Upper lobe of left lung (tissue), 4 donors: ENCODE data around the gene S100A2.

Experiments
- CTCF ChIP-seq, 6 experiments: fragments of 450-650 bp in 4 of 6; fragments of 200-600 bp in 2 of 6; sonication (generic) in 2 of 6; IDR thresholded peaks; one replicate each; pipeline ENCODE4 v1.5.1; 2016 to 2019; ENCODE audit warnings: antibody characterized with exemption in 6 of 6
- EP300 ChIP-seq, 4 donors: sonication (generic); formaldehyde crosslinking; IDR thresholded peaks; one replicate each; pipeline ENCODE4 v1.5.1; 2017; ENCODE audit warnings: antibody characterized with exemption in 4 of 4, control low read depth in 2 of 4
- POLR2A ChIP-seq, 4 donors: fragments of 450-650 bp; IDR thresholded peaks; one replicate each; pipeline ENCODE4 v1.5.1; 2016 to 2017; ENCODE audit warnings: antibody characterized with exemption in 4 of 4, mild to moderate bottlenecking in 2 of 4
- POLR2AphosphoS5 ChIP-seq, 2 donors: sonication (generic); formaldehyde crosslinking; IDR thresholded peaks; one replicate each; pipeline ENCODE4 v1.5.1; 2017; ENCODE audit warnings: antibody characterized with exemption in 2 of 2

DNA sequence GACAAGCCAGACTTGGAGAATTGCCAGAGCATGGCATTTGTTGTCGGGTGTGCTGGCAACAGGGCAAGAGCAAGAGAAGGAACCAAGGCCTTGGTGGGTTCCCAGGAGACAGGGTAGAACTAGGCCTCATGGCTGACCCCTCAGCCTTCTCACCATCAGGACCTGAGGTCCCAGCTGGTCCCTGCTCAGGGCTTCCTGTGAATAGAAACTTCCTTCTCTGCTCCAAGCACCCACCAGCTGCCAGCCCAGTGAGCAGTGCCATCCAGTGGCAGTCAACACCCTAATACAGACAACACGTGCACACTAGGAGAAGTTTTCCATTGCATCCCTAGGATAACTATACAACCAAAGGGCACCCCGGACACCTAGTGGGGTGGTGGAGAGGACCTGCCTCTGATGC lies 52.6 kb downstream of the S100A2 start:
- TF ChIP-seq CTCF (IDR thresholded peaks at IDR 0.05) (no peak), POLR2A (IDR thresholded peaks at IDR 0.05) (no peak), POLR2AphosphoS5 (IDR thresholded peaks at IDR 0.05) (no peak), EP300 (IDR thresholded peaks at IDR 0.05) (no peak)
